Epithelial cell of esophagus (primary cell): ENCODE data around the gene FTO.

Experiments used
- DNase-seq: peaks from one replicate; pipeline ENCODE4 v3.0.0; 2010; ENCODE audit warnings: low read depth
- H3K4me3 ChIP-seq: 2 replicates; pipeline ENCODE4 v1.5.1; 2011; ENCODE audit warnings: mild to moderate bottlenecking, low read length, control low read depth
- TF ChIP-seq, protein P1 (sequence below): IDR thresholded peaks from 2 replicates; pipeline ENCODE4 v1.5.1; 2011; ENCODE audit warnings: low read depth, mild to moderate bottlenecking, low read length, control low read depth, inconsistent platforms; ENCODE audit not compliant: insufficient read depth; ENCODE audit errors: missing control alignments

Gene FTO

DNA sequence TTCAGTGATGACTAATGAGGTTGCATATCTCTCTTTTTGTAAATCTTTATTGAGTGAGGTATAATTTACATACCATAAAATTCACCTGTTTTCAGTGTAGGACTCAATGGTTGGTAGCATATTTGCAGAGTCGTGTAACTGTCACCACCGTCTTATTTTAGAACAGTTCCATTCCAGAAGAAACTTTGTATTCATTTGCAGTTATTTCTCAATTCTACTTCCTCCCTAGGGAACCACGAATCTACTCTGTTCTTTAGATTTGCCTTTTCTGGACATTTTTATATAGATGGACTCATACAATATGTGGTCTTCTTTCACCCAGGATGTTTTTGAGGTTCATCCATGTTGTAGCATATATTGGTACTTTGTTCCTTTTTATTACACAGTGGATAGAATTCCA lies 3.7 kb downstream of the FTO start:
- TF ChIP-seq, protein P1, sequence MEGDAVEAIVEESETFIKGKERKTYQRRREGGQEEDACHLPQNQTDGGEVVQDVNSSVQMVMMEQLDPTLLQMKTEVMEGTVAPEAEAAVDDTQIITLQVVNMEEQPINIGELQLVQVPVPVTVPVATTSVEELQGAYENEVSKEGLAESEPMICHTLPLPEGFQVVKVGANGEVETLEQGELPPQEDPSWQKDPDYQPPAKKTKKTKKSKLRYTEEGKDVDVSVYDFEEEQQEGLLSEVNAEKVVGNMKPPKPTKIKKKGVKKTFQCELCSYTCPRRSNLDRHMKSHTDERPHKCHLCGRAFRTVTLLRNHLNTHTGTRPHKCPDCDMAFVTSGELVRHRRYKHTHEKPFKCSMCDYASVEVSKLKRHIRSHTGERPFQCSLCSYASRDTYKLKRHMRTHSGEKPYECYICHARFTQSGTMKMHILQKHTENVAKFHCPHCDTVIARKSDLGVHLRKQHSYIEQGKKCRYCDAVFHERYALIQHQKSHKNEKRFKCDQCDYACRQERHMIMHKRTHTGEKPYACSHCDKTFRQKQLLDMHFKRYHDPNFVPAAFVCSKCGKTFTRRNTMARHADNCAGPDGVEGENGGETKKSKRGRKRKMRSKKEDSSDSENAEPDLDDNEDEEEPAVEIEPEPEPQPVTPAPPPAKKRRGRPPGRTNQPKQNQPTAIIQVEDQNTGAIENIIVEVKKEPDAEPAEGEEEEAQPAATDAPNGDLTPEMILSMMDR = no peak
- H3K4me3 ChIP-seq = no peak overlapping the region
- DNase-seq = no peak

- no peak for DNase-seq
- TF ChIP-seq, protein P1 = no peak
- no peak overlapping the region for H3K4me3 ChIP-seq
Observed at GRCh38 chr16:53708490-53708889, 4.5 kb downstream of the FTO start.

- no peak overlapping the region for H3K4me3 ChIP-seq
- TF ChIP-seq, protein P1 = no peak
- DNase-seq = no peak
Observed at GRCh38 chr16:53711390-53711789, 7.4 kb downstream of the FTO start.

DNA sequence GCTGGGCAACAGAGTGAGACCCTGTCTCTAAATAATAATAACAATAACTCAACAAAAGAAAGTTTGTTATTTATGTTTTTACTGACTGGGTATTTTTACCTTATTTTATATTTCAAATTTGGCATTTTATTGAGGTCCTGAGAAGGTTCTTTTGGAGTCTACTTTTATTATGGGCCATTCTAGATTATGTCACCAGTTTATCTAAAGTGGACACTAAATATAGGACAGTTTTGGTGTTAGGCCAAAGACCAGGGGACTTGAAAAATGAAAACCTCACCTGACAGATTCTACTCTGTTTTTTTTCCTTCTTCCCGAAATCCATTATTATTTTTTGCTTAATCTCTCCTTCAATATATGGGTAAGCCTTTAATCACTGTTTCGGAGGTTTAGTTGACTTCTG lies 8.1 kb downstream of the FTO start:
- TF ChIP-seq, protein P1 = no peak
- no peak for DNase-seq

GRCh38 chr16:53713403-53714204 lies 9.6 kb downstream of the FTO start:
- TF ChIP-seq, protein P1 = no peak
- no peak for DNase-seq
- H3K4me3 ChIP-seq = no peak overlapping the region

More for the DNA sequence above, 8.1 kb downstream of the FTO start:
- no peak overlapping the region for H3K4me3 ChIP-seq

DNA sequence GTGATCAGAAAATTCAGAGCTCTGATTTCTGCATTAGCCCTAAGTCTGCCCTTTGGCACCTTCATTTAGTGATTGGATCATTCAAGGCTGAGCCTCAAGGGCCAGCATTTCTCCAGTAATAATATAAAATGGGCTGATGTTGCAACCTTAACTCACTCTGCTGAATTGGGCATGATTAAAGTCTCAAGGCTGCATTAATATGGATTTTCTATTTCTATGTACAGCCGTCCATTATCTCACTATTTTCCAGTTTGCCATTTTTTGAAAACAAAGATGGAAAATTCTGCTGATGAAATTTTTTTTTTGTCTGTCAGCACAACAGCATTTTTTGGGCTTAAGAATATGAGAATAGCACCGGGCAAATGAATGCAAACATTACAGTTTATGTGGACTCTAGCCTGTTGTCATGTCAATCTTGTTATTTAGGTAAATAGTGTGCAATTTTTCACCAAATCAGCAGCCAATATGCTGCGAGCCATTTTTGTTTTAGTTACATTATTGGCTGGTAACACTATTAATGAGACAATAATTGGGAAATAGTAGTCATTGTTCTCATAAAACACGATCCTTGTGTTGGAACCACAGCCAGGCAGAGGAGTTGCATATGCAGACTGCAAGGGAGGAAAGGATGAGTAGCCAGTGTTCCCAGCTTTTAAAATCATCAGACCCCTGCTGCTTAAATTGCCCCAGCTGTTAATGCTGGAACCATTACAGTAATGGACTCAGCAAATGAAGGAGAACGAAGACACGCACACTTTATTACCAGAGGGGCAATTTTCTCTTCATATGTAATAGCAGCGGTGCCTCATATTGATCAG lies 10.5 kb downstream of the FTO start:
- TF ChIP-seq, protein P1 = no peak
- no peak for DNase-seq
- no peak overlapping the region for H3K4me3 ChIP-seq
